Mucosa of rectum (tissue), 2 donors: ENCODE data around the gene SYTL3.

Experiments
- H3K27ac ChIP-seq, 2 donors: one replicate each; pipeline ENCODE4 v1.7.0; 2013; ENCODE audit warnings: inconsistent platforms in 2 of 2, low read depth in 2 of 2, low read length in 2 of 2
- H3K27me3 ChIP-seq, 2 donors: one replicate each; pipeline ENCODE4 v1.7.0; 2013; ENCODE audit warnings: low read length in 2 of 2; ENCODE audit not compliant: control insufficient read depth in 2 of 2, insufficient read depth in 2 of 2
- H3K36me3 ChIP-seq, 2 donors: one replicate each; pipeline ENCODE4 v1.7.0; 2013; ENCODE audit warnings: low read length in 2 of 2; ENCODE audit not compliant: control insufficient read depth in 2 of 2, insufficient read depth in 2 of 2
- H3K4me1 ChIP-seq, 2 donors: one replicate each; pipeline ENCODE4 v1.7.0; 2013; ENCODE audit warnings: low read length in 2 of 2, mild to moderate bottlenecking in 1 of 2; ENCODE audit not compliant: control insufficient read depth in 2 of 2, insufficient read depth in 2 of 2
- H3K4me3 ChIP-seq, 2 donors: one replicate each; pipeline ENCODE4 v1.7.0; 2013; ENCODE audit warnings: low read length in 2 of 2
- H3K9ac ChIP-seq, 2 donors: one replicate each; pipeline ENCODE4 v1.7.0; 2013; ENCODE audit warnings: low read length in 2 of 2, low read depth in 1 of 2, mild to moderate bottlenecking in 1 of 2
- H3K9me3 ChIP-seq, 2 donors: one replicate each; pipeline ENCODE4 v1.7.0; 2013; ENCODE audit warnings: low read length in 2 of 2; ENCODE audit not compliant: control insufficient read depth in 2 of 2
- donor health status: healthy.
- donor health status: Normal muscosa, but diverticular disease.

Gene SYTL3

DNA sequence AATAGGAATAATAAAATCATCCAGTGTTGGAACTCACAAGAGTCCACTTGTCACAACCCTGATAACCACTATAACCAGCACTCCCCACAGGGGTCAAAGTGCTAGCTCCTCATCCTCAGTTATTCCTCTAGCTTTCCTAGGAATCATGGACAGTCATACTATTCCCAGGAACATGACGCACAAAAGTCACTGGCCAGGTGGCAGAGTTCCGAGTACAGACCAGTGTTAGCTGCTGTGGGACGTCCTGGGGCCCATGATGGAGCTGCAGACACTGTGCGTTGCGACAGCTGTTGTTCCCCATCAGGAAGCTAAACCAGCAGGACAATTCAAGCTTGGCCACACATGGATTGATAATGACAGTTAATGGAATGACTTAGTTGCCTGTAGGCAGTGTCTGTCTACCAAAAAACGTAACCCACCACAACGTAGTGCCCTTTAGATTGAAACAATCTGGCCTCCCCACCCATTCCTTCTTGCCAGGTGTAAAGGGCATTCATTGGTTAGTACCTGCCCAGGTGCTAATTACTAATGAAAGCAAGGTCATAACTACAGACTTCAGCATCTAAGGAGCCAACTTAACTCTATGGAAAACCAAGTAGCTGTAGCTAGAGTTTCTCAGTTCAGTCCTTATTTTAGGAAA lies 151.9 kb downstream of the SYTL3 start:
- Histone ChIP-seq H3K27ac (peak overlapping the region; percentile 90 to 94), H3K27me3 (no peaks in the 10 kb centered on the region), H3K4me3 (peak overlapping the region in 1 of 2 donors; percentile 35), H3K36me3 (peaks cover 0 to 2% of the 10 kb centered on the region in 2 donors), H3K9me3 (no peaks in the 10 kb centered on the region), H3K4me1 (peaks cover 54 to 84% of the 10 kb centered on the region in 2 donors), H3K9ac (peak overlapping the region; percentile 15 to 29)

DNA sequence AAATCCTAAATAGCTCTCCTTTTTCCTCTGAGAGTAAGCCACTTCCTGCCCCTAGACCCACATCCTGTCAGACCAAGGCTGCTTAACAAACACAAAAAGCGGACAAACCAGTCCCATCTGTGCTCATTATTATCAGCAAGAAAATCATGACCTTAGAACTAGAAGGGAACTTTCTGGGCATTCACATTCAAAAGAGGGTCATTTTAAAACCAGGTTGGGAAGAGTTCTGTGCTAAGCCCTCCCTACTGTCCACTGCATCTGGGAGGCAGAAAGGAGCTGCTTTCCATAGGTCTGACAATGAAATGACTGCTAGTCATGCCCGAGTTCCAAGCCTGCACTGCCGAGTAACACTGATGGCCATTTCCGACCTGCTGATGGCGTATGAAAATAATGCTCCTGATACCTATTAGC lies 153.9 kb downstream of the SYTL3 start:
- H3K9ac ChIP-seq, result peak overlapping the region; percentile 5 to 48
- H3K9me3 ChIP-seq, result no peaks in the 10 kb centered on the region
- no peaks in the 10 kb centered on the region for H3K27me3 ChIP-seq
- peaks cover 57 to 72% of the 10 kb centered on the region in 2 donors for H3K4me1 ChIP-seq
- peak overlapping the region; percentile 73 to 76 for H3K27ac ChIP-seq
- peaks cover 9 to 15% of the 10 kb centered on the region in 2 donors for H3K36me3 ChIP-seq
- peak overlapping the region; percentile 39 to 52 for H3K4me3 ChIP-seq

DNA sequence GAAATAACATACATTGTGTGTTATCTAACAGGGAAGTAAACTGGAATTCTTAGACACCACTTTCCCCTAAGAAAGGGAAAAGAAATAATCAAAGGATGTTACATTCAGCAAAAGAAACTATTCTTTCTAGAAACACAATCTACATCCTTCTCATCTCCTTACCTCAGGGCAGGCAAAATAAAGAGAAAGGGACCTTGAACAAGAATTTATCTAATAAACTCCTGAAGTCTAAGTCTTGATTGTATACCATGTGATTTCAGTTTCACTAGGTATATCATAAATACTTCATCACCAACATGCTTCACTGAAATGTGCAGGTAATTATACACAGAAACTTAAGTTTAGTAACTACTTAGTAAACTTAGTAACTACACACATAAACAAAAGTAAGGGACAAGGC lies 154.4 kb downstream of the SYTL3 start:
- Histone ChIP-seq H3K9ac (peak overlapping the region; percentile 5 to 48), H3K36me3 (peaks cover 9 to 16% of the 10 kb centered on the region in 2 donors), H3K4me1 (peaks cover 57 to 72% of the 10 kb centered on the region in 2 donors), H3K9me3 (no peaks in the 10 kb centered on the region), H3K4me3 (peak overlapping the region; percentile 39 to 52), H3K27me3 (no peaks in the 10 kb centered on the region), H3K27ac (peak overlapping the region; percentile 73 to 76)

DNA sequence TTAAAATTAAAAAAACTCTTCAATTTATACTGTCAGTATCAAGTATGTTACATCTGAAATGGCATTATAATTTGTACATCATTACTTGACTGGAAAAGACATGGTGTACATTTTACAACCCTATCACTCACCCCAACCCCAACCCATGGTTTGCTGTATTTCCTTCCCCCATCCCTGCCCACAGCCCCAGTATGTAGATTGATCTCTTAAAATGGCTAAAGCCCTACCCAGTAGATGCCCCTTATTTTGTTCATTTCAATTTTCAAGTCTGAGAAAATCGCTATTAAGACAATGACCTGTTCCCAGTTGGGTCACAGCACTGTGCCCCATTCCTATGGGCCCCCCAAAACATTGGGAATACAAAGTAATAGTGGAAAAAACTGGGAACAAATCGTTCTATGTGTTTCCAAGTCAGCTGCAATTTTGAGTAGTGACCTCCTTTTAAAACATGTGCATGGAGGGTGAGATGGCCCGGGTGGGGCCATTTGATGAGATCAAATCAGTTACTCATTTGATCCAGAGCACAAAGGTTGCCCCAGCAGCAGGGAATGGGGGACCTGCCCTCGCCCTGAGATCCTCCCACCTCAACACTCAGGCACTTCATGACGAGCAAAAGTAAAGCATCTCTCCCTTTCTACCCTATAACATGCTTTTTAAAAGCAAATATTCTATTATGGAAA lies 156.0 kb downstream of the SYTL3 start:
- peaks cover 56 to 68% of the 10 kb centered on the region in 2 donors for H3K4me1 ChIP-seq
- H3K4me3 ChIP-seq, result no peak overlapping the region

DNA sequence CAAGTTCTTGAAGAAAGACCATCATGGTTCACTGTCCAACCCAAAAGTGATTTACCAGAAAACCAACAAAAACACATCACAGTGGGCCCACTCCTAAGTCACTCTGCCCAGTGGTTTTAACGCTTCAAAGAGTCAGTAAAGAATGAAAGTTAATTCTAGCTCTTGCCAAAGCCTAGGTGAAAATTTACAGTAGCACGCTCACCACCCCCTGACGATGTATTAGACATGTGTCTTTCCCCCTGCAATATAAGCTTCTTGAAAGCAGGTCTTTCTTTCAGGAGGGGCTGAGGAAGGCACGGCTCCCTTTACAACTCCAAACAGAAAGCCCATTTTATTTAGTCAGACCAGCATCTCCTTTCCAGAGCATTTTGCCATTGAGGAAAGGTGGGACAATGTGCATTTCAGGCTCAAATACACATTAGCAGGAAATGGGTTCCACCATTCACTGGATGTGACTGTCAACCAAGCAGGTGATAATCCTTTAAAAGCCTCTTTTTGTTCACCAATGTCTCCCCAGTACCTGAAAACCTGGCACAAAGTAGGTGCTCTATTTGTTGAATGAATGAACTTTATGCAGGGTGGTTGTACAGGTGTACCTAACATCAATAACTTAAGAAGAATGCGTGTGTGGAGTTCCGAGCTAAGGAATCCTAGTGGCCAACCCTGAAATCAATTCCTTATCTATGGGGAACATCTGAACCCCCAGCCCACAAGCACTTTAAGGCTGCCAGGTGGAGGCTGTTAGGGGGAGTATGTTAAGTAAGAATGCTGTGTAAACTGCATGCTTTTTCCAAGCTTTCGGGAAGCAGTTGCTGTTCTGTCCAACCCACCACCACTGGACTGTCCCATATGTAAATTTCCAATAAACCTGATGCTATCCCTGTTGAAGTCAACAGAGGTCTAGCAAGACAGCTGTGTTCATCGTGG lies 157.9 kb downstream of the SYTL3 start:
- Histone ChIP-seq H3K4me1 (peaks cover 41 to 57% of the 10 kb centered on the region in 2 donors), H3K36me3 (peaks cover 9 to 16% of the 10 kb centered on the region in 2 donors), H3K9ac (no peak overlapping the region), H3K4me3 (no peak overlapping the region), H3K9me3 (no peaks in the 10 kb centered on the region), H3K27me3 (no peaks in the 10 kb centered on the region), H3K27ac (peak overlapping the region; percentile 77 to 79)

More for the DNA sequence above, 156.0 kb downstream of the SYTL3 start:
- Histone ChIP-seq H3K9me3 (no peaks in the 10 kb centered on the region), H3K9ac (no peak overlapping the region), H3K27ac (peak overlapping the region; percentile 53 to 59), H3K27me3 (no peaks in the 10 kb centered on the region), H3K36me3 (peaks cover 9 to 16% of the 10 kb centered on the region in 2 donors)

DNA sequence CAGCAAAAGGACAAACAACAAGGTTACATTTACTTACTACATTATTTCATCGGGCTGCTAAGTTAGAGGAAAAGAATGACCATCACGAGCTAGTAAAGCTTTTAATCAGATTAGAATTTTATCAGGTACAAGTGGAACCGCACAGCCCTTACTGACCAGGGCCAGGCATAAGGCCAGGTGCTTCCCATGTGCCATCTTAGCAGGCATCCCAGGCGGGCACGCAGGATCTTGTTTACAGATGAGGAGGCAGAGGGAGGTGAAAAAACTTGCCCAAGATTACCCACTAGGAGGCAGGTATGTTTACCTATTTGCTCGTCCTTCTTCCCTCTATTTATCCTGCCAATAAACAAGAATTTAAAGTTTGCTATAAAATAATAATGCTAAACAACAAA lies 158.6 kb downstream of the SYTL3 start:
- no peak overlapping the region for H3K9ac ChIP-seq
- no peaks in the 10 kb centered on the region for H3K9me3 ChIP-seq
- H3K27me3 ChIP-seq, result no peaks in the 10 kb centered on the region
- peak overlapping the region; percentile 77 to 79 for H3K27ac ChIP-seq
- peaks cover 41 to 55% of the 10 kb centered on the region in 2 donors for H3K4me1 ChIP-seq
- peaks cover 13 to 21% of the 10 kb centered on the region in 2 donors for H3K36me3 ChIP-seq
- no peak overlapping the region for H3K4me3 ChIP-seq

DNA sequence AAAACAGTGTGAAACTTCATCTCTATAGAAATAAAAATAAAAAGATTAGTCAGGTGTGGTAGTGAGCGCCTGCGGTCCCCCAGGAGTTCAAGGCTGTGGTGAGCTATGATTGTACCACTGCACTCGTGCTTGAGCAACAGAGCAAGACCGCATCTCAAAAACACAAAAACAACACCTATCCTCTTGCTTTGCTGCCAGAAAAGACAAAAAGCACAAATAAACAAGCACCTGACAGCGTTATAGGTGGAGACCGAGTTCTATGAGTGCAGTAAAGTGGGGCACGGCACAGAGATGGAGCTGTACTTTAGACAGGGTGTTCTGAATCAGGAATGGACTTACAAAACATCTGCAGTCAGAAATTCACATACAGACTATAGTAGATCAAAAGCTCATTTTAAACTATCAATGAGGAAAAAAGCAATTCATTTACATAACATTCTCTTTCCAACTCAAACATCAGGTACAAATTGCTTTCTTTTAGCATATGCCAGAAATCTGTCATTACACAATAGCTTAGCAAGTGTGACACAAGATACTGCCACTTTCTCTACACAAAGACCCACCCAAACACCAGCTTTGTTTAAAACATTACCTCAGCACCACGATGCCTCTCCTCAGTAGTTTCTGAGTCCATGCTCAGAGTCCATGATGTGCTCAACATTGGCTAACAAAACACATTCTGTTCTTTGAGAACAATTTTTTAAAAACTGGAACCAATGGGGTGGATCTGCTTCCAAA lies 159.3 kb downstream of the SYTL3 start:
- Histone ChIP-seq H3K4me1 (peaks cover 47 to 56% of the 10 kb centered on the region in 2 donors), H3K9ac (peak overlapping the region; percentile 28 to 36), H3K4me3 (peak overlapping the region in 1 of 2 donors; percentile 10), H3K27me3 (no peaks in the 10 kb centered on the region), H3K27ac (peak overlapping the region; percentile 77 to 79), H3K36me3 (peaks cover 19 to 28% of the 10 kb centered on the region in 2 donors), H3K9me3 (no peaks in the 10 kb centered on the region)

DNA sequence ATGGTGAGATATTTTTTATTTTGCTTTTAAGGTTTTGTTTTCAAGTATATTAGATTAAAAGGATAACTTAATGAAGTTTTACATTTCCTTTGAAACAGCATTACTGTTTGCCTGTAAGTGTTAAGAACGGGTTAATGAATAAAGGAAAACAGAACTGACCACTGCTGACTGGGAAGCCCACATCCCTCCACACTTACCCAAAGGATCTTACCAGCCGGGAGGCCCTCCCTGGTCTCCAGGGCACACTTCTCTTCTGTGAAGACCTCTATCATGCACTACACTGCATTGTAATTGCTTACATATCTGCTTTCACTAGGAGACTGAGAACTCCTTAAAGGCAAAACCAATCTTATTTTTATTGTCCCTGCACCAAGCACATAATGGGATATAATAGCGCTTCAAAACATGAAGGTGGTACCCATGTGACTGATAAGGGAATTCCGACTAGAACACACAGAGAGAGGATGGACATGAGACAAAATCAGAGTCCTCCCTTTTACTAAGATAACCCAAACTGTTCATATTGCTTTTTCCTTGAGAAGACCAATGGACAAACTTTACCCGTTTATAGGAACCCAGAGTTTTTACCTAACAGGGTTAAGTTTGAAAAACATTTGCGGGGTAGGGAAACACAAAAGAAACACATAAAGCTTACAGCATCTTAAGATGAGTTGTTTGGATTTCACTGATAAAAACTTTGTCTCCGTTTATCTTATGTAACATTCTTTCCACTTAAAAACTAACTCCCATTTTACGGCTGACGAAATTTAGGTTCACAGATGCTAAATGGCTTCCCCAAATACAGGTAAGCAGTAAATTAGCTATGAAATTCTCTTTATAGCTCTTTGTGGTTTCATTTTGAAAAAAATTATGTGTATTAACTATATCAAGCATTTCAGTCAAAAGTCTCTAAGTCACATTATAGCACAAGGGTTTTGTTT lies 160.6 kb downstream of the SYTL3 start:
- Histone ChIP-seq H3K27me3 (no peaks in the 10 kb centered on the region), H3K36me3 (peaks cover 21 to 29% of the 10 kb centered on the region in 2 donors), H3K9ac (peak overlapping the region in 1 of 2 donors; percentile 28), H3K4me3 (no peak overlapping the region), H3K4me1 (peaks cover 51 to 60% of the 10 kb centered on the region in 2 donors), H3K9me3 (no peaks in the 10 kb centered on the region), H3K27ac (peak overlapping the region; percentile 4 to 77)

DNA sequence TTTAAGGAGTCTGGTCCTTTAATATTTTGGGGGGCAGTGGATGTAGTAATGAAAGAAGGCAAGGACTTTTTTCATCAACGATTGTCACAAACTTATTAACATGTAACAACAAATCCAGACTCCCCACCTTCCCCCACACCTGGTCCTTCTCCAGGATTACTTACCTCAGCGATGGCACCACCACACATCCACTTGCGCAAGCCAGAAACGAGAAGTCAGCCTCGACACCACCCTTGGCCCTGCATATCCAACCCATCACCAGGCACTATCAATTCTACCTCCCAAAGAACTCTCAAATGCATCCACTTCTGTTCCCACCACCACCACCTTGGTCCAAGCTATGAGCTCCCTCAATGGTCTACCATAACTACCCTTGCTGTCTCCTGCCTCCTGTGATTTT lies 162.8 kb downstream of the SYTL3 start:
- H3K4me3 ChIP-seq, result no peak overlapping the region
- H3K9ac ChIP-seq, result no peak overlapping the region
- no peaks in the 10 kb centered on the region for H3K27me3 ChIP-seq
- no peaks in the 10 kb centered on the region for H3K9me3 ChIP-seq
- peaks cover 21 to 25% of the 10 kb centered on the region in 2 donors for H3K36me3 ChIP-seq
- H3K4me1 ChIP-seq, result peaks cover 47 to 59% of the 10 kb centered on the region in 2 donors
- no peak overlapping the region for H3K27ac ChIP-seq
